Activated naive CD4-positive, alpha-beta T cell treated with anti-CD3 and anti-CD28 coated beads for 36 hours (primary cell): ENCODE data around the gene KIAA1217. TPM values are rescaled to one million over a fixed set of nuclear protein-coding genes. Genes with fewer than 3 reads are reported as not detected.
A peak's percentile ranks its signal among the peaks of the same experiment; 100 is the strongest.

Source experiments
- CTCF ChIA-PET: fragments of 350-600 bp; sonication (Branson Sonifier 250); formaldehyde crosslinking; loops from one replicate; lab custom pipeline; 2021; ENCODE audit warnings: antibody characterized with exemption; lab: Charles Lee
- DNase-seq: peaks from one replicate; pipeline ENCODE4 v3.0.0-alpha.2; 2020
- H3K27ac Mint-ChIP-seq: one replicate; pipeline ENCODE4 v1.8.0; 2021; ENCODE audit warnings: mild to moderate bottlenecking, mixed read lengths
- H3K27me3 Mint-ChIP-seq: one replicate; pipeline ENCODE4 v1.8.0; 2021; ENCODE audit warnings: low read depth, mixed read lengths
- H3K36me3 Mint-ChIP-seq: one replicate; pipeline ENCODE4 v1.8.0; 2021; ENCODE audit warnings: low read depth, mixed read lengths
- H3K4me1 Mint-ChIP-seq: one replicate; pipeline ENCODE4 v1.8.0; 2021; ENCODE audit warnings: low read depth, mixed read lengths
- H3K4me3 Mint-ChIP-seq: one replicate; pipeline ENCODE4 v1.8.0; 2021; ENCODE audit warnings: mild to moderate bottlenecking, moderate library complexity, mixed read lengths
- H3K9me3 Mint-ChIP-seq: one replicate; pipeline ENCODE4 v1.8.0; 2021; ENCODE audit warnings: mixed read lengths
- intact Hi-C: fragments of 100-400 bp; cut with micrococcal nuclease; formaldehyde crosslinking; loops from one replicate; pipeline ENCODE4 v1.15.1; 2023
- total RNA-seq, 2 experiments: library from RNA; stranded (reverse); gene quantifications; one replicate each; pipeline ENCODE4 v1.2.3, GENCODE V29; 2021

The KIAA1217 gene
- total RNA-seq, 2 experiments from 2014 or later = 0.57 to 0.86 TPM

DNA sequence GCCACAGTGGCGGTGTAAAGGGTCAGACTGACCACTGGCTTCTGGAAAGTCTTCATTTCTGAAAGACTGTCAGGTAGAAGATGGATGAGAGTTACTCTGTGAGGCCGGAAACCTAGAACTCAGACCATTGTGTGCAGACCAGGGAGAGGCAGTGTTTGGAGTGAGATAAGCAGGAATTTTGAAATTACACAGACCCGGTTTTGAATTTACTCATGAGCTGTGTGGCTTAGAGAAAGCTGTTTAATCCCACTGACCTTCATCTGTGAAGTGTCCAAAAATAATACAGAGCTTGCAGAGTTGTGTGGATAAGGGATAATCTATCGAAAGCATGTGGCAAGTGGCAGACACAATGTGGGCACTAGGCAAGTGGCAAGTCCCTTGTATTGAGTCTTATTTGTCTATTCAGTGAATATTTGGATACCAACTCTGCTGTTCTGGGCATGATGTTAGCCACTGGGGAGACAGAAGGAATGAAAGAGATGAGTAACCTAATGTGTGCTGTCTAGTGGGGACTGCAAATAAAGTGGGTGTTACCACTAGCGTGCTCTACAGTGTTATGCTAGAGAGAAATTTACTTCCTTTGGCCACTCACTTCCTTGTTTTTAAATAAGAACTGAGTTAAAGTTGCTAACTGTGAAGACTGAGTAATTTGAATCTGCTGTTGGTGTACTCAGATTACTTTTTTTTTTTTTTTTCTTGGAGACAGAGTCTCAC lies 69.4 kb downstream of the KIAA1217 start:
- H3K27me3 Mint-ChIP-seq = peaks cover 3% of the 10 kb centered on the region
- no peaks in the 10 kb centered on the region for H3K4me1 Mint-ChIP-seq
- H3K36me3 Mint-ChIP-seq = no peaks in the 10 kb centered on the region
- peaks cover 8% of the 10 kb centered on the region for H3K9me3 Mint-ChIP-seq
- no peak overlapping the region for H3K27ac Mint-ChIP-seq
- no peak for DNase-seq
- CTCF ChIA-PET = no interaction called here
- intact Hi-C loops = no loop called here
- no peak overlapping the region for H3K4me3 Mint-ChIP-seq

DNA sequence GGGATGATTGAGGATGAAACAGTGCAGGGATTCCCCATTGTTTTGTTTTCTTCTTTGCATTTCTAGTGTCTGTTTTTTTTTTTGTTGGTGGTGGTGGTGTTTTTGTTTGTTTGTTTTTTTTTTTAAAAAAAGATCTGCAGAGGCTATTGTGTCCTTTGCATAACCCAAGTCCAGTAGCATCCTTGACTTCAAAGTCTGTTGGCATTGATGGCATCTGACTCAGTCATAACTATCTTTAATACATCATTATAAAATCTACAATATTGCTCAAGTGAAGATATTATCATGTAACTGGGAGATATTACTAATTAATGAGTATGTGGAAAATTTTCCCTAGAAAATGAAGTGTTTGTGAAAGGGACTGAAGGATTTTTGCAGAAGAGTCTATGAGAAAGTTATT lies 70.2 kb downstream of the KIAA1217 start:
- intact Hi-C loops = no loop called here
- Mint-ChIP-seq H3K9me3 (peaks cover 8% of the 10 kb centered on the region), H3K4me3 (no peak overlapping the region), H3K4me1 (no peaks in the 10 kb centered on the region), H3K27ac (no peak overlapping the region), H3K36me3 (no peaks in the 10 kb centered on the region), H3K27me3 (peaks cover 3% of the 10 kb centered on the region)
- CTCF ChIA-PET = no interaction called here
- no peak for DNase-seq

DNA sequence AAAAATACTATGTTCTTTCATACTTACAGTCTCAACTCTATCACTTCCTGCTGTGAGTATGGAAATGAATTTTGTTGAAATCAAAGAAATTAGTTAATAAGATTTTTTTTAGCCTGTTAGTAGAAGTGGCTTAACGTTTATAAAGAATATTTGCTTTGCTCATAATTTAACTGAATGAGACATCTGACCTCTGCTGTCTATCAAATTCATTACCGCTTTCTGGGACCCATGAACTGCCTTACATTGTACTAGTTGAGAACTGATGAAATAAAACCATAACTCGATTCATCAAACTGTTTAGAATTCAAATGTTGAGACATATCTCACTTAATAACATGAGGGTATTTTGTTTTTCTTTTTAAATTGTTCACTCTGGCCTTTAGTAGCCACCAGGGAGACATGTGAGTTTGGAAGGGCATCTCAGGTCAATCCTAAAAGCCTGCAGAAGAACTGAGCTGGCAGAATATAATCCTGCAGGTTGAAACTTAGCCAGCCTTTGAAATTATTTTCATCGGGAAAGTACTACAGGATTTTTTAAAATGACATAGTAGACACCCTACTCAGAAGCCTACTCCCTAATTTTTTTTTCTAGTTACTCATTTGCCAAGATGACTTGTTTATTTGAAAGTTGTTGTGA lies 78.7 kb downstream of the KIAA1217 start:
- peaks cover 18% of the 10 kb centered on the region for H3K27me3 Mint-ChIP-seq
- no peak for DNase-seq
- H3K9me3 Mint-ChIP-seq = no peaks in the 10 kb centered on the region
- intact Hi-C loops = no loop called here
- no peaks in the 10 kb centered on the region for H3K36me3 Mint-ChIP-seq
- no peaks in the 10 kb centered on the region for H3K4me1 Mint-ChIP-seq
- no peak overlapping the region for H3K4me3 Mint-ChIP-seq
- no peak overlapping the region for H3K27ac Mint-ChIP-seq
- CTCF ChIA-PET = no interaction called here

DNA sequence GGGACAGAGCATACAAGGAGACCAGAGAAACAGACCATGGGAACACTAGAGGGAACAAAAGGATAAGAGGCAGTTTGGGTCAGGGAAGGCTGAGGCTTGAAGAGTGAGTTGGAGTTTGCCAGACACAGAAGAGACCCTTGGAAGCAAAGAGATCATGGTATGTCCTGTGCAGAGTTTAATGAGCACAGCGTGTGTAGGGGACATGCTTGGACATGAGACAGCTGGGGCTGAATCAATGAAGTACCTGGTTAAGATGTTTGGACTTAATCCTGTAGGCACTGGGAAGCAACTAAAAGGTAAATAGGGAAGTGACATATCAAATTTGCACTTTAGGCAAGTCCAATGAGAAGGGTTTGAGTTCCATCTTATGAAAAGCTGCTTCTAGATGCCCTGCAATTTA lies 79.6 kb downstream of the KIAA1217 start:
- no peak overlapping the region for H3K4me3 Mint-ChIP-seq
- H3K27me3 Mint-ChIP-seq = peaks cover 18% of the 10 kb centered on the region
- CTCF ChIA-PET = no interaction called here
- H3K9me3 Mint-ChIP-seq = no peaks in the 10 kb centered on the region
- no peak for DNase-seq
- intact Hi-C loops = no loop called here
- no peaks in the 10 kb centered on the region for H3K4me1 Mint-ChIP-seq
- peak overlapping the region; percentile 13 for H3K27ac Mint-ChIP-seq
- H3K36me3 Mint-ChIP-seq = no peaks in the 10 kb centered on the region

DNA sequence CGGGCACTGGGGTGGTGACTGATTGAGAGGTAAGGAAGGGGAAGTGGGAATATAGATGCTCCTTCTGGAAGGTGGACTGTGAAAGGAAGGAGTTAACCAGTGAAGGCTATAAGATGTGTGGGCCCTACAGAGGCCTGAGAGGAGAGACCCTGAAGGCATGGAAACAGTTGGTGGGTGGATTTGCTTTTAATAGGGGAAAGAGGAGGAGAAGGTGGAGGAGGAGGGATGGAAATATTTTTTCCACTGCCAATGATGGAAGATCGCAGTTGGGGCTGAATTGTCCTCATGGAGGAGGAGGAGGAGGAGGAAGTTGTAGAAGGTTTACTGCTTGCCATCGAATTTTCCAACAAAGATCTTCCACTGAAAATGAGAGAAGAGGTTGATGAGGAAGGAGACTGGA lies 80.3 kb downstream of the KIAA1217 start:
- H3K27me3 Mint-ChIP-seq = peaks cover 18% of the 10 kb centered on the region
- H3K4me3 Mint-ChIP-seq = no peak overlapping the region
- CTCF ChIA-PET = no interaction called here
- H3K27ac Mint-ChIP-seq = no peak overlapping the region
- no peaks in the 10 kb centered on the region for H3K36me3 Mint-ChIP-seq
- intact Hi-C loops = no loop called here
- no peak for DNase-seq
- no peaks in the 10 kb centered on the region for H3K4me1 Mint-ChIP-seq
- H3K9me3 Mint-ChIP-seq = no peaks in the 10 kb centered on the region

DNA sequence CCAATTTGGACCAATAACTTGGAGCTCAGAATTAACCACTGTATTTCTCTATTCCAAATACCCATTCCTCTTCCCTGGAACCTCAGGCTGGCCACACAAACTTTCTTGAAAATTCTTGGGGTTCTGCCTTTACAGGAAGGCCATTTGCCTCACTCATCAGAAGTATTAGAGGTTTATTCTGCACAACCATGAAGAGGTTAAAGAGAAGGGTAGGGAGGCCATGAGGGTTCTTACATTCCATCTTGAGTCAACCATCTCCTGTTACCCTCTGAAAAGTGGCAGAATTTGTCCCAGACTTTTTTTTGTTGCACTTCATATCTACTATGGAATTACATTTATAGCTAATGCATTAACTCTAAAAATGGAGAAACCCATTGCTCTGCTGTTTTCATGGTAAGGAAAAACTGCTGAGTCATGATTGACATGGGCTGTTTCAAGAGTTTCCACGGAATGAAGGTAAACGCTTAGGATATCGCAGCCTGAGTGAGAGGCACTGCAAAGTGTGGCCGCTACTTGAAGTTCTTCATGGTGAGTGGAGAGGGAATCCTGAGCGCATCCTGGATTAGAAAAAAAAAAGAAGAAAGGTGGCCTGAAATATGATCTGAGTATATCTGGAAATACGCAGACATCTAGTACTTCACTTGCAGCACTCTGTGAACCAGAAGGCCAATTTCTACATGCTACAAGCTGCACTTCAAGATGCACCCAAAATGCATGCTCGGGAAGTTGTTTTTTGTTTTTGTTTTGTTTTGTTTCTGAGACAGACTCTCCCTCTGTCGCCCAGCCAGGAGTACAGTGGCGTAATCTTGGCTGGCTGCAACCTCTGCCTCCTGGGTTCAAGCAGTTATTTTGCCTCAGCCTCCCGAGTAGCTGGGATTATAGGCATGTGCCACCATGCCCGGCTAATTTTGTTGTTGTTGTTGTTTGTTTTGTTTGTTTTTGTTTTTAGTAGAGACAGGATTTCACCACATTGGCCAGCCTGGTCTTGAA lies 83.7 kb downstream of the KIAA1217 start:
- CTCF ChIA-PET = no interaction called here
- Mint-ChIP-seq H3K27me3 (peaks cover 15% of the 10 kb centered on the region), H3K4me1 (no peaks in the 10 kb centered on the region)

DNA sequence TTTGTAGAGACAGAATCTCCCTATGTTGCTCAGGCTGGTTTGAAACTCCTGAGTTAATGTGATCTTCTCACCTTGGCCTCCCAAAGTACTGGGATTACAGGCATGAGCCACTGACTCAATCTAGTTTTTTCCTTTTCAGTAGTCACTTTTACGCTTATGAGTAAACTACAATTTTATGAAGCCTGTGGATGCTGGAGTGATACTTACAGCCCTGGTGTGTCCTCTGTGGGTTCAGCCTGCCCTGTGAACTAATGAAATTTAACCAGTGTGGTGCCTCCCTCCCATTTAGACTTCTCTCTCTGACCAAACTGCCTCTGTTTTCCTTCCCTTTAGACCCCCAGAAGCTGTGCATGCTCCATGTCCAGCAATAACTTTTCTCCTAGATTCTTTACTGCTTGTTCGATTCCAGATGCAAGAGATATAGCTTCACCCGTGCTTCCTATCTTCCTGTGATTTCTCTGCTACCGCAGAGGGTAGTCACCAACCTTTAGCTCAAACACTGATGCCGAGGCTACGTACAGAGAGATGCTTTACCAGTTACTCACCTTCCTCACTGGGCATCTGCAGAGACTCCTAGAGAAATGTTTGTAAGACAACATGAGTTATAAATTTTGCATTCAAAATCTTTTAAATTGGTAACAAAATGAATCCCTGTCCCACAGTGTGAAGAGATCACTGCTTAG lies 90.8 kb downstream of the KIAA1217 start:
- Mint-ChIP-seq H3K27me3 (peaks cover 10% of the 10 kb centered on the region), H3K4me3 (no peak overlapping the region), H3K4me1 (no peaks in the 10 kb centered on the region), H3K36me3 (no peaks in the 10 kb centered on the region), H3K9me3 (no peaks in the 10 kb centered on the region), H3K27ac (no peak overlapping the region)
- no peak for DNase-seq
- intact Hi-C loops = loop anchor here (1.0 kb wide), 1 partner anchor 90 kb away; the partner anchor contains the start of gene KIAA1217
- CTCF ChIA-PET = no interaction called here

More for the DNA sequence above, 83.7 kb downstream of the KIAA1217 start:
- no peaks in the 10 kb centered on the region for H3K36me3 Mint-ChIP-seq
- no peak overlapping the region for H3K4me3 Mint-ChIP-seq
- H3K27ac Mint-ChIP-seq = no peak overlapping the region
- intact Hi-C loops = no loop called here
- DNase-seq = no peak
- no peaks in the 10 kb centered on the region for H3K9me3 Mint-ChIP-seq

DNA sequence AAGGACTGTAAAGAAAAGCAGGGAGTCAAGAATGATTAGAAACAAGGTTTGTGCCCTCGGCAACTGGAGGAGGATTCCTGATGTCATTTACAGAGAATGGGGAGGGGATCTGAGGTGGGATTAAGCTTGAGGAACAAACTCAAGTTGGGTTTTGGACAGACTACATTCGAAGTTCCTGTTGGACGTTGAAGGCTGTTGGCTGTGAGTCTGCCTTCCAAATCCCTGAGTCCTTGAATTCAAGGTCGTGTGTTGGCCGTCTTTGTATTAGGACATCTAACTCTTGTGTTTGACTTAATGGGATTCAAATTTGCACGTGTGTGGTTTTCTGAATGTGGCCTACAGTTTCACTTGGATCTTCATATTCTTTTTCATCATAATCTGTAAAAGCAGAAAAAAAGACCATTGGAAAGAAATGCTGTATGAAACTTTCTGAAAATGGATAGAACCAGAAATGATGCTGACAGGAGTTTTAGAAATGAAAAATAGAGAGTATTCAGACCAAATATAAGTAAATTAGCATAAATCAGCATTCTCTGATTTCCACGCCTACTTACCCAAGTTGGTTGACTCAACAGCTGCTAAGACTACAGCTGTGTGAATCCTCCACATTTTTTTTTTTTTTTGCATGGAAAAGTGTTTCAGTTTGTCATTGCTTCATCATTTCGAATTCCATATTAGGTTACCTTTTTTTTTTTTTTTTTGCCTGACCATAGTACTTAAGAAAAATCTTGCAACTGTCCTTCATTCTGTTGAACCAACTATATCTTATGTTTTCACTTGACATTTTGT lies 94.8 kb downstream of the KIAA1217 start:
- intact Hi-C loops = no loop called here
- no peaks in the 10 kb centered on the region for H3K36me3 Mint-ChIP-seq
- peaks cover 10% of the 10 kb centered on the region for H3K27me3 Mint-ChIP-seq
- no peak overlapping the region for H3K27ac Mint-ChIP-seq
- H3K4me1 Mint-ChIP-seq = no peaks in the 10 kb centered on the region
- CTCF ChIA-PET = interaction anchor here (0.7 kb wide), 1 partner anchor 32 kb away, joined by 3 read pairs; no protein-coding TSS in a partner anchor
- H3K4me3 Mint-ChIP-seq = no peak overlapping the region
- no peak for DNase-seq
- H3K9me3 Mint-ChIP-seq = no peaks in the 10 kb centered on the region

DNA sequence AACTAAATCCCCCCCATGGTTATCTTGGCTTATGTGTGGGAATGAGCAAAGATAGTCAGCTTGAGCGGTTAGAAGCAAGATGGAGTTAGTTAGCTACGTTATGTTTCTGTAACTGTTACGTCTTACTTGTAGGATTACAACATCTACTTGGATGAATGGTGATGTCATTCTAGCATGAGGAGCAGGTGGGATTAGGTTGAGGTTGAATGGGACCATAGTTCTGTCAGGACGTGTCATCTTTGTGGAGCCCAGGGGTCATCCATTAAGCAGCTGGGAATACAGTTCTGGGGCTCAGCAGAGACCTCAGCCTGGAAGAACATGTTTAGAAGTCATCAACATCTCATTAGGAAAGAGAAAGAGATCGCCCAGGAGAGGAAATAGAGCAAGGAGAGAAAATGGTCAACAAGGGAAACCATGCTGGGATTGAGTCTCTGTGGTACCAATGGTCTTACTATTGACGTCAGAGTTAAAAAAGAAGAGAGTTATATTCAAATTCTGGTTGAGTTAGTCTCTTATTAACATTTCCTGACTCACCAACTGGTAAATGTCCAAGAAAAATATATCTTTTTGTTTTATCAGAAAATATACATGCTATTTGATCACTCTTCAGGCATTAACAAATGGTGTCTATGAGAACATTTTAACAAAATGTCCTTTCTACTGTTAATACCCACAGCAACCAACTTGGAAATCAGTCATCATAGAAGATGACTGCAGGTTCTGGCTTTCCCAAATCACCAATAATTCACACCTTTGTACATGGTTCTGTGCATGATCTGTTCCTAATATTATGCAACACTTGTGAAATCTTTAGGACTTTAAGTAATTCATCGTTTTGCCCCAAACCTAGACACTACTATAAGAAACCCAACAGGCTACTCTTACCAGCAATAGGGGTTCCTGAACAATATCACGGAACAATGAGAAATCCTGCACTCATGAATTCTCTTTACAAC lies 96.9 kb downstream of the KIAA1217 start:
- no peak overlapping the region for H3K27ac Mint-ChIP-seq
- no peaks in the 10 kb centered on the region for H3K4me1 Mint-ChIP-seq
- intact Hi-C loops = no loop called here
- CTCF ChIA-PET = interaction anchor here (0.5 kb wide), 1 partner anchor 211 kb away, joined by 6 read pairs; no protein-coding TSS in a partner anchor
- H3K9me3 Mint-ChIP-seq = no peaks in the 10 kb centered on the region
- no peak for DNase-seq
- peaks cover 10% of the 10 kb centered on the region for H3K27me3 Mint-ChIP-seq
- H3K4me3 Mint-ChIP-seq = no peak overlapping the region
- H3K36me3 Mint-ChIP-seq = no peaks in the 10 kb centered on the region

DNA sequence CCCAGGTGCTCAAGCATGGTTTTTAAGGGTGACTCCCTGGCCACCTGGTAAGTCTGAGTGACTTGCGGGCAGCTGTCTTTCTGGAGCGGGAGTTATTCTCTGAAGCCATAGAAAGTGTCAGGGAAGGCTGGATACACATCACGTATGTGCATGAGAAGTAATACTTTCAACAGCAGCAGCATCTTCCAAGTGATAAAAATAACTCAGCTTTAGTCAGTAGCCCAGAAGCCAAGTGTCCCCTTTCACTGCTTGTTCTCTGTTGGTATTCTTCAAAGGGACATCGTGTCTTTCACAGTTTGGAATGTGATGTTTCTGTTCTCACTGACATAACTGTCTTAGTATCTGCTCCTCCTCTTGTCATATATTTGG lies 97.6 kb downstream of the KIAA1217 start:
- Mint-ChIP-seq H3K4me3 (no peak overlapping the region), H3K27ac (no peak overlapping the region), H3K27me3 (peaks cover 8% of the 10 kb centered on the region), H3K36me3 (no peaks in the 10 kb centered on the region), H3K4me1 (no peaks in the 10 kb centered on the region), H3K9me3 (no peaks in the 10 kb centered on the region)
- DNase-seq = no peak
- CTCF ChIA-PET = no interaction called here
- intact Hi-C loops = no loop called here

DNA sequence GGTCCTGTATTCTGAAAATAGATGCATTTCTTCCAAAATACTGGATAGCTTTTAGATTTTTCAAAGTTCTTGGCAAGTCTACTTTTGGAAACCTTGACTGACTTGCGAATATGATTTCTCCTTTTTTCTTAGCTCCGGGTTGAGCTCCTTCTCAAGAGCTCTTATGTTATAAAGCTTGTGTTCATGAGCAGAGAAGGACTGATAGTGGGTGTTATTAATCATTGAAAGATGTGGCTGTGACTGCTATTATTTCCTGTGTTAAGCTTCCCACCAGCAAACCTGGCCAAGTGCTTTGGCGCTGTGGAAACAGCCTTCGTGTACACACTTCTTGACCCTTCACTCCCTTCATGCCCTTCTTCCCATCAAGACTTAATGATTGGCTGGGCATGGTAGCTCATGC lies 98.2 kb downstream of the KIAA1217 start:
- CTCF ChIA-PET = no interaction called here
- H3K9me3 Mint-ChIP-seq = no peaks in the 10 kb centered on the region
- no peak for DNase-seq
- H3K27me3 Mint-ChIP-seq = peaks cover 8% of the 10 kb centered on the region
- no peaks in the 10 kb centered on the region for H3K4me1 Mint-ChIP-seq
- H3K27ac Mint-ChIP-seq = no peak overlapping the region
- no peak overlapping the region for H3K4me3 Mint-ChIP-seq
- H3K36me3 Mint-ChIP-seq = no peaks in the 10 kb centered on the region
- intact Hi-C loops = no loop called here
